Nephron progenitor cell (in vitro differentiated cells): Measurements from ENCODE around the gene PLK5.

Source experiments
- DNase-seq: peaks from one replicate; pipeline ENCODE4 v3.0.0; 2021
- H3K27ac Mint-ChIP-seq: 2 replicates; pipeline ENCODE4 v1.8.0; 2021; ENCODE audit warnings: mild to moderate bottlenecking, moderate library complexity, mixed read lengths
- H3K27me3 Mint-ChIP-seq: 2 replicates; pipeline ENCODE4 v1.8.0; 2021; ENCODE audit warnings: mild to moderate bottlenecking, low read depth, mixed read lengths; ENCODE audit not compliant: poor library complexity
- H3K36me3 Mint-ChIP-seq: 2 replicates; pipeline ENCODE4 v1.8.0; 2021; ENCODE audit warnings: low read depth, mixed read lengths
- H3K4me1 Mint-ChIP-seq: 2 replicates; pipeline ENCODE4 v1.8.0; 2021; ENCODE audit warnings: mixed read lengths
- H3K4me3 Mint-ChIP-seq: 2 replicates; pipeline ENCODE4 v1.8.0; 2021; ENCODE audit warnings: mild to moderate bottlenecking, moderate library complexity, mixed read lengths
- H3K9me3 Mint-ChIP-seq: 2 replicates; pipeline ENCODE4 v1.8.0; 2021; ENCODE audit warnings: mild to moderate bottlenecking, moderate library complexity, mixed read lengths
- TF ChIP-seq, protein P1 (sequence below): fragments of 200-600 bp; sonication (generic); IDR thresholded peaks from 2 replicates; pipeline ENCODE4 v1.5.0; 2021; ENCODE audit warnings: antibody characterized with exemption

The PLK5 gene

DNA sequence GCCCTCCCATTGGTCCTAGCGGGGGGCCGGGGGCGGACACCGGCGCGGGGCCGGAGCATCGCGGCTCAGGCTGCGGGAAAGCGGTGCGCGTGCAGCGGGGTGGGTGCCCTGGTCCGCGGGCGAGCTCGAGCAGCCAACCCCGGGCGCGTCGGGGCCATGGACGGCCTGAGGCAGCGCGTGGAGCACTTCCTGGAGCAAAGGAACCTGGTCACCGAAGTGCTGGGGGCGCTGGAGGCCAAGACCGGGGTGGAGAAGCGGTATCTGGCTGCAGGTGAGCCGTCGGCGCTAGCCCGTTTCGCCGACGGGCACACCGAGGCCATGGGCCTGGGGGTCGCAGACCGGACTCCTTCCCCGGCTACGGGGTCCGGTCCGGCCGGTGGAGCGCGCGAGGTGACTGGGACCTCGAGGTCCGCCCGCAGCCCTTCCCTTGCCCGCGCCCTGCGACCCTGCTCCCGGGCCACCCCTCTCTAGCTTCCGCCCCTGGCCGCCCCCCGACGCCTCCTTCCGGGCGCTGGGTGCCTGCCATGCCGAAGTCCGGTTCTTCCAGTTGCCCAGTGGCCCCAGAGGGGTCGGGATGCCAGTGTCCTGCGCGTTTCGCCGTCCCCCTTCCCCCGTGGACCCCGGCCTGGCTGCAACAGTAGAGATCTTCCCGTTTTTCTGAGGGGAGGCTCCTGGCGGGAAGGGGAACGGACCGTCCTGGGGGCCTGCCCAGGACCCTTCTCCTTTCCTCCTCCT, 32.6 kb upstream of the PLK5 start, which contains the start of gene REEP6:
TSS of gene REEP6 (plus strand) at position 68 of the 735 bp plus-strand sequence. CDS start at position 157, 89 bp downstream.
- TF ChIP-seq, protein P1, sequence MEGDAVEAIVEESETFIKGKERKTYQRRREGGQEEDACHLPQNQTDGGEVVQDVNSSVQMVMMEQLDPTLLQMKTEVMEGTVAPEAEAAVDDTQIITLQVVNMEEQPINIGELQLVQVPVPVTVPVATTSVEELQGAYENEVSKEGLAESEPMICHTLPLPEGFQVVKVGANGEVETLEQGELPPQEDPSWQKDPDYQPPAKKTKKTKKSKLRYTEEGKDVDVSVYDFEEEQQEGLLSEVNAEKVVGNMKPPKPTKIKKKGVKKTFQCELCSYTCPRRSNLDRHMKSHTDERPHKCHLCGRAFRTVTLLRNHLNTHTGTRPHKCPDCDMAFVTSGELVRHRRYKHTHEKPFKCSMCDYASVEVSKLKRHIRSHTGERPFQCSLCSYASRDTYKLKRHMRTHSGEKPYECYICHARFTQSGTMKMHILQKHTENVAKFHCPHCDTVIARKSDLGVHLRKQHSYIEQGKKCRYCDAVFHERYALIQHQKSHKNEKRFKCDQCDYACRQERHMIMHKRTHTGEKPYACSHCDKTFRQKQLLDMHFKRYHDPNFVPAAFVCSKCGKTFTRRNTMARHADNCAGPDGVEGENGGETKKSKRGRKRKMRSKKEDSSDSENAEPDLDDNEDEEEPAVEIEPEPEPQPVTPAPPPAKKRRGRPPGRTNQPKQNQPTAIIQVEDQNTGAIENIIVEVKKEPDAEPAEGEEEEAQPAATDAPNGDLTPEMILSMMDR: no peak
- H3K4me1 Mint-ChIP-seq: peaks cover 11% of the 10 kb centered on the region
- H3K4me3 Mint-ChIP-seq: peak within 1 kb of the TSS; percentile 86
- no peaks in the 10 kb centered on the region for H3K9me3 Mint-ChIP-seq
- no peaks in the 10 kb centered on the region for H3K36me3 Mint-ChIP-seq
- DNase-seq: no peak
- peaks cover 43% of the 10 kb centered on the region for H3K27me3 Mint-ChIP-seq
- peak within 1 kb of the TSS; percentile 99 for H3K27ac Mint-ChIP-seq

DNA sequence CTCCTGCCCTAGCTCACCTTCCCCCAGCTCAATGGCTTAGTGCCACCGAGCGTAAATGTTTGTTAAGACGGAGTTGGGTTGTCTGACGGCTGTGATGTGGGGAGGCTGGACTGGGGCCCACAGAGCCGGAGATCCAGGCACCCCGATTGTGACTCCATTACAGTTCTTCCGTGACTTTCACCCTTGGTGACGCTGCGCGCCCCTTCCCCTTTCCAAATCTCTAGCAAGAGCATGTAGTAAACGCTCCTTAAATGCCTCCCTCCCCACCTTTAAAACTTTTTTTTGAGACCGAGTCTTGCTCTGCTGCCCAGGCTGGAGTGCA, 32.1 kb upstream of the PLK5 start:
- peak overlapping the region; percentile 73 for H3K4me3 Mint-ChIP-seq
- H3K4me1 Mint-ChIP-seq: peaks cover 15% of the 10 kb centered on the region
- peaks cover 46% of the 10 kb centered on the region for H3K27me3 Mint-ChIP-seq
- no peak for DNase-seq
- H3K36me3 Mint-ChIP-seq: no peaks in the 10 kb centered on the region
- TF ChIP-seq, protein P1: no peak
- no peak overlapping the region for H3K27ac Mint-ChIP-seq
- H3K9me3 Mint-ChIP-seq: no peaks in the 10 kb centered on the region

DNA sequence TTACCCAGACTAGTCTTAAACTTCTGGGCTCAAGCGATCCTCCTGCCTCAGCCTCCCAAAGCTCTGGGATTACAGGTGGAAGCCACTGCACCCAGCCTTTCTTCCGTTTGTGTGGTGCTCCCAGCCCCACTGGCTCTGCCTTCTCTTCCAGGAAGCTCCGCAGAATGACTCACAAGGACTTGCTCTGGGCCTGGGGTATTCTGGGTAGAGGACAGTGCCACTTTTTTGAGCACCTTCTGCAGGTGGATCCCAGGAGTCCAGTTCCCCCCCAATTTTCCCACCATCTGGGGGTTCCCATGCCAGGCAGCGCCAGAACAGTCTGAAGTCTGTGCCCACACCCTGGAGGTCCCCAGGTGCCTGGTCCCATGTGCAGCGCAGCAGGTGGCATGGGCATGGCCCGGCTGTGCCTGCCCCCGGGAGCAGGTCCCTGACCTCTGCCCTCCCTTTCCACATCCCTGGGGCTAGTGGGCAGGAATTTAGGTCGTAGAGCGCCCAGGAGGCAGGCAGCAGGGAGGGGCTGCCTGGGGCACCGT, 31.3 kb upstream of the PLK5 start:
- TF ChIP-seq, protein P1: no peak
- DNase-seq: no peak
- H3K4me3 Mint-ChIP-seq: peak overlapping the region; percentile 73
- H3K27me3 Mint-ChIP-seq: peaks cover 46% of the 10 kb centered on the region
- H3K27ac Mint-ChIP-seq: no peak overlapping the region
- no peaks in the 10 kb centered on the region for H3K36me3 Mint-ChIP-seq
- H3K4me1 Mint-ChIP-seq: peaks cover 16% of the 10 kb centered on the region
- H3K9me3 Mint-ChIP-seq: no peaks in the 10 kb centered on the region

- peaks cover 46% of the 10 kb centered on the region for H3K27me3 Mint-ChIP-seq
- no peak overlapping the region for H3K27ac Mint-ChIP-seq
- H3K36me3 Mint-ChIP-seq: no peaks in the 10 kb centered on the region
- no peaks in the 10 kb centered on the region for H3K9me3 Mint-ChIP-seq
- TF ChIP-seq, protein P1: no peak
- H3K4me1 Mint-ChIP-seq: peaks cover 15% of the 10 kb centered on the region
- no peak overlapping the region for H3K4me3 Mint-ChIP-seq
- no peak for DNase-seq
Observed at GRCh38 chr19:1494115-1494815, 29.6 kb upstream of the PLK5 start.

- DNase-seq: no peak
- Mint-ChIP-seq H3K27ac (no peak overlapping the region), H3K4me3 (no peak overlapping the region), H3K9me3 (peaks cover 7% of the 10 kb centered on the region), H3K36me3 (no peaks in the 10 kb centered on the region), H3K4me1 (peaks cover 10% of the 10 kb centered on the region), H3K27me3 (peaks cover 46% of the 10 kb centered on the region)
- TF ChIP-seq, protein P1: no peak
Observed at GRCh38 chr19:1495051-1495798, 28.7 kb upstream of the PLK5 start.
